Lower lobe of right lung (tissue), 2 donors: Measurements from ENCODE around the gene PSKH1. TPM values are rescaled to one million over a fixed set of nuclear protein-coding genes. Genes with fewer than 3 reads are reported as not detected.
"Not testable (repeated sequence)": the region's sequence is repeated elsewhere in the genome, so short reads cannot be mapped to it uniquely, and the experiment has no call there.

Source experiments
- ATAC-seq, 2 donors: fragments of 200-7000 bp; cut with Tn5 transposase; one replicate each; pipeline ENCODE4 v1.9.1; 2020 to 2022; ENCODE audit warnings: mild to moderate bottlenecking in 2 of 2, moderate library complexity in 2 of 2
- DNase-seq: peaks from one replicate; pipeline ENCODE4 v3.0.0-alpha.2; 2020
- H3K27ac ChIP-seq: fragments of 200-600 bp; one replicate; pipeline ENCODE4 v1.8.0; 2022
- H3K27me3 ChIP-seq: fragments of 200-600 bp; one replicate; pipeline ENCODE4 v1.8.0; 2022; ENCODE audit warnings: low read depth
- H3K36me3 ChIP-seq: fragments of 200-600 bp; one replicate; pipeline ENCODE4 v1.8.0; 2022; ENCODE audit warnings: mild to moderate bottlenecking
- H3K4me1 ChIP-seq: fragments of 200-600 bp; one replicate; pipeline ENCODE4 v1.8.0; 2022
- H3K4me3 ChIP-seq: fragments of 200-600 bp; one replicate; pipeline ENCODE4 v1.8.0; 2022; ENCODE audit warnings: mild to moderate bottlenecking
- H3K9me3 ChIP-seq: fragments of 200-600 bp; one replicate; pipeline ENCODE4 v1.8.0; 2022
- CTCF ChIP-seq: fragments of 200-600 bp; IDR thresholded peaks from one replicate; pipeline ENCODE4 v1.8.0; 2022; ENCODE audit warnings: antibody characterized with exemption, mild to moderate bottlenecking
- intact Hi-C: fragments of 100-400 bp; cut with DNase I; formaldehyde crosslinking; loops from one replicate; pipeline ENCODE4 v1.11.0; 2022
- total RNA-seq: library from RNA; stranded (reverse); fragmentation: NEBNext Ultra II Directional; extraction: Animal tissue kit (Norgen Biotek cat#: 25700); gene quantifications from one replicate; pipeline ENCODE4 v1.2.1, GENCODE V29; 2021
- donor health status: DM: no; HTN: yes; CAD: no; lungs with severe emphysema.

The PSKH1 gene
- total RNA-seq, 1 donor from 2014 or later = 28.3 TPM

GRCh38 chr16:67862623-67863583, 30.2 kb upstream of the PSKH1 start:
- H3K27ac ChIP-seq = no peak overlapping the region
- H3K4me3 ChIP-seq = no peak overlapping the region
- intact Hi-C loops = no loop called here
- H3K36me3 ChIP-seq = peaks cover 43% of the 10 kb centered on the region
- no peak for TF ChIP-seq CTCF
- no peak for DNase-seq
- no peaks in the 10 kb centered on the region for H3K9me3 ChIP-seq
- H3K27me3 ChIP-seq = no peaks in the 10 kb centered on the region
- H3K4me1 ChIP-seq = peaks cover 39% of the 10 kb centered on the region
- peak; percentile 11 to 44 for ATAC-seq

GRCh38 chr16:67864044-67864443, 29.0 kb upstream of the PSKH1 start:
- DNase-seq, H3K4me3 ChIP-seq, intact Hi-C loops, H3K27ac ChIP-seq, H3K9me3 ChIP-seq, H3K27me3 ChIP-seq, ATAC-seq: not testable (repeated sequence)
- Histone ChIP-seq H3K36me3 (peaks cover 55% of the 10 kb centered on the region), H3K4me1 (peaks cover 27% of the 10 kb centered on the region)

- H3K27ac ChIP-seq = no peak overlapping the region
- no peak for TF ChIP-seq CTCF
- peaks cover 60% of the 10 kb centered on the region for H3K36me3 ChIP-seq
- no peaks in the 10 kb centered on the region for H3K9me3 ChIP-seq
- DNase-seq (no peak), ATAC-seq (no peak)
- H3K4me1 ChIP-seq = peaks cover 26% of the 10 kb centered on the region
- H3K27me3 ChIP-seq = no peaks in the 10 kb centered on the region
- H3K4me3 ChIP-seq = no peak overlapping the region
- intact Hi-C loops = no loop called here
Observed at GRCh38 chr16:67864594-67864993, 28.5 kb upstream of the PSKH1 start.

GRCh38 chr16:67865318-67865717, 27.7 kb upstream of the PSKH1 start:
- Histone ChIP-seq H3K27ac (no peak overlapping the region), H3K9me3 (no peaks in the 10 kb centered on the region), H3K36me3 (peaks cover 63% of the 10 kb centered on the region), H3K4me3 (no peak overlapping the region), H3K4me1 (peaks cover 23% of the 10 kb centered on the region), H3K27me3 (no peaks in the 10 kb centered on the region)
- DNase-seq (no peak), ATAC-seq (peak; percentile 40 to 45)
- intact Hi-C loops = no loop called here
- TF ChIP-seq CTCF = peak; percentile 41

- Histone ChIP-seq H3K9me3 (no peaks in the 10 kb centered on the region), H3K27ac (no peak overlapping the region), H3K4me3 (no peak overlapping the region), H3K27me3 (no peaks in the 10 kb centered on the region), H3K36me3 (peaks cover 69% of the 10 kb centered on the region), H3K4me1 (peaks cover 8% of the 10 kb centered on the region)
- no peak for TF ChIP-seq CTCF
- DNase-seq (no peak), ATAC-seq (no peak)
- intact Hi-C loops = no loop called here
Observed at GRCh38 chr16:67868290-67868689, 24.8 kb upstream of the PSKH1 start.

GRCh38 chr16:67869653-67870052, 23.4 kb upstream of the PSKH1 start:
- Histone ChIP-seq H3K27ac (no peak overlapping the region), H3K4me1 (peaks cover 19% of the 10 kb centered on the region), H3K9me3 (no peaks in the 10 kb centered on the region), H3K27me3 (no peaks in the 10 kb centered on the region), H3K36me3 (peaks cover 69% of the 10 kb centered on the region), H3K4me3 (no peak overlapping the region)
- no peak for TF ChIP-seq CTCF
- DNase-seq (no peak), ATAC-seq (no peak)
- intact Hi-C loops = no loop called here
